ENCODE data around the gene ZNF786.
"Not testable (repeated sequence)": the region's sequence is repeated elsewhere in the genome, so short reads cannot be mapped to it uniquely, and the experiment has no call there.

ZNF786 gene

GRCh38 chr7:149031353-149031910, 59.1 kb downstream of the ZNF786 start:
- Histone ChIP-seq H3K9me3 (ENCODE audit: control insufficient read depth in 2 of 2, low read length in 2 of 2) (no peaks in the 10 kb centered on the region), H3K27me3 (ENCODE audit: control insufficient read depth in 1 of 2, insufficient read depth in 2 of 2, low read length in 2 of 2) (no peaks in the 10 kb centered on the region)

GRCh38 chr7:149030439-149030838, 60.1 kb downstream of the ZNF786 start:
- not testable (repeated sequence) for H3K36me3 ChIP-seq (ENCODE audit: control insufficient read depth in 2 of 2, insufficient read depth in 2 of 2, low read length in 2 of 2); H3K27ac ChIP-seq (ENCODE audit: low read length); H3K9me3 ChIP-seq (ENCODE audit: control insufficient read depth in 2 of 2, low read length in 2 of 2); H3K9ac ChIP-seq (ENCODE audit: low read length in 2 of 2); H3K4me3 ChIP-seq (ENCODE audit: low read length in 2 of 2); H3K27me3 ChIP-seq (ENCODE audit: control insufficient read depth in 1 of 2, insufficient read depth in 2 of 2, low read length in 2 of 2)
- H3K4me1 ChIP-seq (ENCODE audit: control insufficient read depth, insufficient read depth, low read length): peaks cover 24% of the 10 kb centered on the region

More at GRCh38 chr7:149031353-149031910, 59.1 kb downstream of the ZNF786 start:
- peaks cover 22% of the 10 kb centered on the region for H3K4me1 ChIP-seq (ENCODE audit: control insufficient read depth, insufficient read depth, low read length)
- no peak overlapping the region for H3K27ac ChIP-seq (ENCODE audit: low read length)
- H3K4me3 ChIP-seq (ENCODE audit: low read length in 2 of 2): no peak overlapping the region
- H3K9ac ChIP-seq (ENCODE audit: low read length in 2 of 2): no peak overlapping the region
- no peaks in the 10 kb centered on the region for H3K36me3 ChIP-seq (ENCODE audit: control insufficient read depth in 2 of 2, insufficient read depth in 2 of 2, low read length in 2 of 2)

- peak within 1 kb of the TSS; percentile 79 for H3K27ac ChIP-seq (ENCODE audit: low read length)
- H3K4me1 ChIP-seq (ENCODE audit: control insufficient read depth, insufficient read depth, low read length): peaks cover 24% of the 10 kb centered on the region
- no peaks in the 10 kb centered on the region for H3K36me3 ChIP-seq (ENCODE audit: control insufficient read depth in 2 of 2, insufficient read depth in 2 of 2, low read length in 2 of 2)
- H3K4me3 ChIP-seq (ENCODE audit: low read length in 2 of 2): peak within 1 kb of the TSS; percentile 81 to 95
- H3K9ac ChIP-seq (ENCODE audit: low read length in 2 of 2): peak within 1 kb of the TSS; percentile 77 to 82
- H3K27me3 ChIP-seq (ENCODE audit: control insufficient read depth in 1 of 2, insufficient read depth in 2 of 2, low read length in 2 of 2): no peaks in the 10 kb centered on the region
- no peaks in the 10 kb centered on the region for H3K9me3 ChIP-seq (ENCODE audit: control insufficient read depth in 2 of 2, low read length in 2 of 2)
These were observed 62.0 kb downstream of the ZNF786 start, which contains the start of gene PDIA4 for GRCh38 chr7:149028346-149029109. TSS of gene PDIA4 (minus strand) at chr7:149028505. CDS start at chr7:149028408, 97 bp downstream.

- no peaks in the 10 kb centered on the region for H3K36me3 ChIP-seq (ENCODE audit: control insufficient read depth in 2 of 2, insufficient read depth in 2 of 2, low read length in 2 of 2)
- no peaks in the 10 kb centered on the region for H3K27me3 ChIP-seq (ENCODE audit: control insufficient read depth in 1 of 2, insufficient read depth in 2 of 2, low read length in 2 of 2)
- H3K4me3 ChIP-seq (ENCODE audit: low read length in 2 of 2): peak overlapping the region; percentile 28 to 81
- peak overlapping the region; percentile 66 to 82 for H3K9ac ChIP-seq (ENCODE audit: low read length in 2 of 2)
- peaks cover 27% of the 10 kb centered on the region for H3K4me1 ChIP-seq (ENCODE audit: control insufficient read depth, insufficient read depth, low read length)
- H3K9me3 ChIP-seq (ENCODE audit: control insufficient read depth in 2 of 2, low read length in 2 of 2): no peaks in the 10 kb centered on the region
- peak overlapping the region; percentile 79 for H3K27ac ChIP-seq (ENCODE audit: low read length)
These were observed 62.7 kb downstream of the ZNF786 start for GRCh38 chr7:149027611-149028345.

- Histone ChIP-seq H3K27me3 (ENCODE audit: control insufficient read depth in 1 of 2, insufficient read depth in 2 of 2, low read length in 2 of 2) (no peaks in the 10 kb centered on the region), H3K4me1 (ENCODE audit: control insufficient read depth, insufficient read depth, low read length) (peaks cover 27% of the 10 kb centered on the region), H3K36me3 (ENCODE audit: control insufficient read depth in 2 of 2, insufficient read depth in 2 of 2, low read length in 2 of 2) (no peaks in the 10 kb centered on the region), H3K27ac (ENCODE audit: low read length) (peak overlapping the region; percentile 79), H3K4me3 (ENCODE audit: low read length in 2 of 2) (peak overlapping the region; percentile 28 to 81), H3K9ac (ENCODE audit: low read length in 2 of 2) (peak overlapping the region; percentile 66 to 82), H3K9me3 (ENCODE audit: control insufficient read depth in 2 of 2, low read length in 2 of 2) (no peaks in the 10 kb centered on the region)
These were observed 63.5 kb downstream of the ZNF786 start for GRCh38 chr7:149027055-149027454.

GRCh38 chr7:149023662-149024061, 66.9 kb downstream of the ZNF786 start:
- Histone ChIP-seq H3K4me1 (ENCODE audit: control insufficient read depth, insufficient read depth, low read length) (peaks cover 22% of the 10 kb centered on the region), H3K4me3 (ENCODE audit: low read length in 2 of 2) (no peak overlapping the region), H3K9me3 (ENCODE audit: control insufficient read depth in 2 of 2, low read length in 2 of 2) (no peaks in the 10 kb centered on the region), H3K36me3 (ENCODE audit: control insufficient read depth in 2 of 2, insufficient read depth in 2 of 2, low read length in 2 of 2) (peaks cover 3 to 11% of the 10 kb centered on the region in 2 donors), H3K27me3 (ENCODE audit: control insufficient read depth in 1 of 2, insufficient read depth in 2 of 2, low read length in 2 of 2) (no peaks in the 10 kb centered on the region), H3K9ac (ENCODE audit: low read length in 2 of 2) (no peak overlapping the region), H3K27ac (ENCODE audit: low read length) (no peak overlapping the region)

GRCh38 chr7:149022756-149023360, 67.7 kb downstream of the ZNF786 start:
- H3K27ac ChIP-seq (ENCODE audit: low read length): no peak overlapping the region
- H3K4me3 ChIP-seq (ENCODE audit: low read length in 2 of 2): no peak overlapping the region
- H3K4me1 ChIP-seq (ENCODE audit: control insufficient read depth, insufficient read depth, low read length): peaks cover 18% of the 10 kb centered on the region
- H3K9ac ChIP-seq (ENCODE audit: low read length in 2 of 2): no peak overlapping the region
- H3K36me3 ChIP-seq (ENCODE audit: control insufficient read depth in 2 of 2, insufficient read depth in 2 of 2, low read length in 2 of 2): peaks cover 6 to 16% of the 10 kb centered on the region in 2 donors
- no peaks in the 10 kb centered on the region for H3K9me3 ChIP-seq (ENCODE audit: control insufficient read depth in 2 of 2, low read length in 2 of 2)
- no peaks in the 10 kb centered on the region for H3K27me3 ChIP-seq (ENCODE audit: control insufficient read depth in 1 of 2, insufficient read depth in 2 of 2, low read length in 2 of 2)

GRCh38 chr7:149021725-149022062, 68.8 kb downstream of the ZNF786 start:
- H3K9me3 ChIP-seq (ENCODE audit: control insufficient read depth in 2 of 2, low read length in 2 of 2): no peaks in the 10 kb centered on the region
- H3K4me3 ChIP-seq (ENCODE audit: low read length in 2 of 2): no peak overlapping the region
- no peak overlapping the region for H3K27ac ChIP-seq (ENCODE audit: low read length)
- H3K36me3 ChIP-seq (ENCODE audit: control insufficient read depth in 2 of 2, insufficient read depth in 2 of 2, low read length in 2 of 2): peaks cover 10 to 19% of the 10 kb centered on the region in 2 donors
- no peaks in the 10 kb centered on the region for H3K27me3 ChIP-seq (ENCODE audit: control insufficient read depth in 1 of 2, insufficient read depth in 2 of 2, low read length in 2 of 2)
- no peak overlapping the region for H3K9ac ChIP-seq (ENCODE audit: low read length in 2 of 2)
- peaks cover 8% of the 10 kb centered on the region for H3K4me1 ChIP-seq (ENCODE audit: control insufficient read depth, insufficient read depth, low read length)

- Histone ChIP-seq H3K36me3 (ENCODE audit: control insufficient read depth in 2 of 2, insufficient read depth in 2 of 2, low read length in 2 of 2) (peaks cover 11 to 26% of the 10 kb centered on the region in 2 donors), H3K27ac (ENCODE audit: low read length) (no peak overlapping the region), H3K27me3 (ENCODE audit: control insufficient read depth in 1 of 2, insufficient read depth in 2 of 2, low read length in 2 of 2) (no peaks in the 10 kb centered on the region), H3K4me1 (ENCODE audit: control insufficient read depth, insufficient read depth, low read length) (peaks cover 3% of the 10 kb centered on the region), H3K9me3 (ENCODE audit: control insufficient read depth in 2 of 2, low read length in 2 of 2) (no peaks in the 10 kb centered on the region), H3K4me3 (ENCODE audit: low read length in 2 of 2) (no peak overlapping the region), H3K9ac (ENCODE audit: low read length in 2 of 2) (no peak overlapping the region)
These were observed 70.0 kb downstream of the ZNF786 start for GRCh38 chr7:149020483-149020882.

All from stomach smooth muscle (tissue), 2 donors.